ENCODE measurements around the gene WDR43. TPM values are rescaled to one million over a fixed set of nuclear protein-coding genes. Genes with fewer than 3 reads are reported as not detected.
A peak's percentile ranks its signal among the peaks of the same experiment; 100 is the strongest.

Gene WDR43
- total and polyA plus RNA-seq, 7 experiments from 2014 or later, result 44.4 to 75.0 (median 60.4) TPM

GRCh38 chr2:28951910-28952835 lies 57.7 kb downstream of the WDR43 start:
- intact Hi-C loops (cut with micrococcal nuclease), result loop anchor here in 1 of 2 donors (1.0 to 2.0 kb wide), 2 partner anchors 131 to 385 kb away; no protein-coding TSS in a partner anchor
- Histone ChIP-seq H3K27me3 (ENCODE audit: control insufficient read depth in 2 of 2, insufficient read depth in 2 of 2, low read length in 2 of 2) (no peaks in the 10 kb centered on the region), H3K27ac (ENCODE audit: low read depth, low read length) (no peak overlapping the region), H3K36me3 (ENCODE audit: control insufficient read depth in 2 of 3, insufficient read depth in 3 of 3, low read length in 3 of 3) (peaks cover 0 to 10% (median 0%) of the 10 kb centered on the region in 3 experiments), H3K4me1 (ENCODE audit: control insufficient read depth in 2 of 2, insufficient read depth in 2 of 2, low read length in 2 of 2) (no peaks in the 10 kb centered on the region), H3K9me3 (ENCODE audit: control insufficient read depth in 2 of 3, low read length in 3 of 3) (no peaks in the 10 kb centered on the region), H3K4me3 (ENCODE audit: low read length) (no peak overlapping the region)
- no peaks in the 10 kb centered on the region for H3K9me3 Mint-ChIP-seq
- peaks cover 0 to 12% (median 0%) of the 10 kb centered on the region in 7 donors for H3K4me1 Mint-ChIP-seq
- peaks cover 0 to 22% (median 19%) of the 10 kb centered on the region in 5 donors for H3K36me3 Mint-ChIP-seq
- CTCF ChIA-PET, result interaction anchor here (0.5 to 0.7 kb wide), 3 partner anchors 38 to 391 kb away, joined by 3 to 5 read pairs (median 4); no protein-coding TSS in a partner anchor
- peak overlapping the region in 3 of 9 donors; percentile 4 to 28 (median 22) for H3K27ac Mint-ChIP-seq
- H3K4me3 Mint-ChIP-seq, result no peak overlapping the region
- DNase-seq (no peak), ATAC-seq (peak; percentile 58)
- POLR2A ChIA-PET, result no interaction called here
- peaks cover 0 to 6% (median 0%) of the 10 kb centered on the region in 5 donors for H3K27me3 Mint-ChIP-seq

GRCh38 chr2:28952836-28953211 lies 58.4 kb downstream of the WDR43 start:
- DNase-seq (peak in 1 of 9 donors; percentile 12), ATAC-seq (peak; percentile 56)
- intact Hi-C loops (cut with micrococcal nuclease), result loop anchor here in 1 of 2 donors (1.0 to 2.0 kb wide), 2 partner anchors 132 to 386 kb away; no protein-coding TSS in a partner anchor
- Mint-ChIP-seq H3K4me1 (peaks cover 0 to 12% (median 0%) of the 10 kb centered on the region in 7 donors), H3K27me3 (peaks cover 0 to 6% (median 0%) of the 10 kb centered on the region in 5 donors), H3K4me3 (no peak overlapping the region), H3K9me3 (no peaks in the 10 kb centered on the region), H3K36me3 (peaks cover 0 to 21% (median 17%) of the 10 kb centered on the region in 5 donors), H3K27ac (peak overlapping the region in 3 of 9 donors; percentile 4 to 28 (median 22))
- POLR2A ChIA-PET, result no interaction called here
- CTCF ChIA-PET, result interaction anchor here (0.7 kb wide), 1 partner anchor 37 kb away, joined by 3 read pairs; no protein-coding TSS in a partner anchor
- H3K4me1 ChIP-seq (ENCODE audit: control insufficient read depth in 2 of 2, insufficient read depth in 2 of 2, low read length in 2 of 2), result no peaks in the 10 kb centered on the region
- H3K9me3 ChIP-seq (ENCODE audit: control insufficient read depth in 2 of 3, low read length in 3 of 3), result no peaks in the 10 kb centered on the region
- no peak overlapping the region for H3K27ac ChIP-seq (ENCODE audit: low read depth, low read length)
- H3K4me3 ChIP-seq (ENCODE audit: low read length), result no peak overlapping the region
- no peaks in the 10 kb centered on the region for H3K27me3 ChIP-seq (ENCODE audit: control insufficient read depth in 2 of 2, insufficient read depth in 2 of 2, low read length in 2 of 2)
- H3K36me3 ChIP-seq (ENCODE audit: control insufficient read depth in 2 of 3, insufficient read depth in 3 of 3, low read length in 3 of 3), result peaks cover 0 to 6% (median 0%) of the 10 kb centered on the region in 3 experiments

GRCh38 chr2:28955467-28955866 lies 61.0 kb downstream of the WDR43 start:
- H3K4me1 ChIP-seq (ENCODE audit: control insufficient read depth in 2 of 2, insufficient read depth in 2 of 2, low read length in 2 of 2), result no peaks in the 10 kb centered on the region
- ChIA-PET CTCF (interaction anchor here (0.6 to 2.2 kb wide), 4 partner anchors 55 to 433 kb away, joined by 3 to 5 read pairs (median 4); no protein-coding TSS in a partner anchor), POLR2A (interaction anchor here (0.6 kb wide), 1 partner anchor 9 kb away, joined by 4 read pairs; no protein-coding TSS in a partner anchor)
- ATAC-seq, result no peak
- H3K27me3 ChIP-seq (ENCODE audit: control insufficient read depth in 2 of 2, insufficient read depth in 2 of 2, low read length in 2 of 2), result no peaks in the 10 kb centered on the region
- no peak overlapping the region for H3K4me3 ChIP-seq (ENCODE audit: low read length)
- Mint-ChIP-seq H3K27me3 (peaks cover 0 to 8% (median 0%) of the 10 kb centered on the region in 5 donors), H3K27ac (peak overlapping the region in 1 of 9 donors; percentile 9), H3K4me3 (no peak overlapping the region), H3K4me1 (peaks cover 0 to 18% (median 4%) of the 10 kb centered on the region in 7 donors), H3K9me3 (no peaks in the 10 kb centered on the region), H3K36me3 (peaks cover 0 to under 1% (median 0%) of the 10 kb centered on the region in 5 donors)
- no peaks in the 10 kb centered on the region for H3K36me3 ChIP-seq (ENCODE audit: control insufficient read depth in 2 of 3, insufficient read depth in 3 of 3, low read length in 3 of 3)
- intact Hi-C loops (cut with micrococcal nuclease), result loop anchor here (5.0 kb wide), 2 partner anchors 887 to 967 kb away; partner anchors contain the start of gene ALK (in 1 of the 2)
- H3K27ac ChIP-seq (ENCODE audit: low read depth, low read length), result no peak overlapping the region
- no peaks in the 10 kb centered on the region for H3K9me3 ChIP-seq (ENCODE audit: control insufficient read depth in 2 of 3, low read length in 3 of 3)
- DNase-seq, result no peak

- Mint-ChIP-seq H3K27ac (peak overlapping the region in 1 of 9 donors; percentile 19), H3K36me3 (no peaks in the 10 kb centered on the region), H3K4me1 (peaks cover 0 to 18% (median 4%) of the 10 kb centered on the region in 7 donors), H3K27me3 (peaks cover 0 to 8% (median 0%) of the 10 kb centered on the region in 5 donors), H3K9me3 (no peaks in the 10 kb centered on the region), H3K4me3 (peak overlapping the region in 2 of 10 donors; percentile 34 to 72)
- H3K4me1 ChIP-seq (ENCODE audit: control insufficient read depth in 2 of 2, insufficient read depth in 2 of 2, low read length in 2 of 2), result no peaks in the 10 kb centered on the region
- H3K27ac ChIP-seq (ENCODE audit: low read depth, low read length), result no peak overlapping the region
- ATAC-seq (peak; percentile 66), DNase-seq (peak in 5 of 9 donors; percentile 13 to 62 (median 23))
- CTCF ChIA-PET, result interaction anchor here (0.6 to 2.2 kb wide), 6 partner anchors 54 to 434 kb away, joined by 3 to 5 read pairs (median 3); no protein-coding TSS in a partner anchor
- intact Hi-C loops (cut with micrococcal nuclease), result loop anchor here (2.0 to 5.0 kb wide), 3 partner anchors 136 to 966 kb away; partner anchors contain the start of gene ALK (in 1 of the 2)
- peak overlapping the region; percentile 40 for H3K4me3 ChIP-seq (ENCODE audit: low read length)
- H3K36me3 ChIP-seq (ENCODE audit: control insufficient read depth in 2 of 3, insufficient read depth in 3 of 3, low read length in 3 of 3), result no peaks in the 10 kb centered on the region
- H3K9me3 ChIP-seq (ENCODE audit: control insufficient read depth in 2 of 3, low read length in 3 of 3), result no peaks in the 10 kb centered on the region
- no peaks in the 10 kb centered on the region for H3K27me3 ChIP-seq (ENCODE audit: control insufficient read depth in 2 of 2, insufficient read depth in 2 of 2, low read length in 2 of 2)
- POLR2A ChIA-PET, result interaction anchor here (0.6 to 0.7 kb wide), 2 partner anchors 10 to 174 kb away, joined by 3 to 4 read pairs; no protein-coding TSS in a partner anchor
Measured at GRCh38 chr2:28956415-28956826, 62.0 kb downstream of the WDR43 start.

GRCh38 chr2:28956890-28957289 lies 62.4 kb downstream of the WDR43 start:
- H3K36me3 Mint-ChIP-seq, result no peaks in the 10 kb centered on the region
- CTCF ChIA-PET, result interaction anchor here (0.6 to 2.2 kb wide), 3 partner anchors 59 to 241 kb away, joined by 3 to 5 read pairs (median 3); no protein-coding TSS in a partner anchor
- H3K4me3 ChIP-seq (ENCODE audit: low read length), result peak overlapping the region; percentile 40
- H3K4me1 Mint-ChIP-seq, result peaks cover 0 to 18% (median 4%) of the 10 kb centered on the region in 7 donors
- H3K27me3 Mint-ChIP-seq, result peaks cover 0 to 8% (median 0%) of the 10 kb centered on the region in 5 donors
- H3K9me3 ChIP-seq (ENCODE audit: control insufficient read depth in 2 of 3, low read length in 3 of 3), result no peaks in the 10 kb centered on the region
- no peaks in the 10 kb centered on the region for H3K36me3 ChIP-seq (ENCODE audit: control insufficient read depth in 2 of 3, insufficient read depth in 3 of 3, low read length in 3 of 3)
- ATAC-seq (no peak), DNase-seq (peak in 1 of 9 donors; percentile 11)
- peak overlapping the region in 1 of 10 donors; percentile 72 for H3K4me3 Mint-ChIP-seq
- H3K9me3 Mint-ChIP-seq, result no peaks in the 10 kb centered on the region
- peak overlapping the region in 2 of 9 donors; percentile 19 to 59 for H3K27ac Mint-ChIP-seq
- H3K27me3 ChIP-seq (ENCODE audit: control insufficient read depth in 2 of 2, insufficient read depth in 2 of 2, low read length in 2 of 2), result no peaks in the 10 kb centered on the region
- POLR2A ChIA-PET, result no interaction called here
- no peaks in the 10 kb centered on the region for H3K4me1 ChIP-seq (ENCODE audit: control insufficient read depth in 2 of 2, insufficient read depth in 2 of 2, low read length in 2 of 2)
- intact Hi-C loops (cut with micrococcal nuclease), result loop anchor here (2.0 to 5.0 kb wide), 3 partner anchors 136 to 965 kb away; partner anchors contain the start of gene ALK (in 1 of the 2)
- H3K27ac ChIP-seq (ENCODE audit: low read depth, low read length), result no peak overlapping the region

- Mint-ChIP-seq H3K4me3 (no peak overlapping the region), H3K27ac (peak overlapping the region in 1 of 9 donors; percentile 12)
- no peak overlapping the region for H3K4me3 ChIP-seq (ENCODE audit: low read length)
Measured at GRCh38 chr2:28958689-28959088, 64.2 kb downstream of the WDR43 start.

More at GRCh38 chr2:28958689-28959088, 64.2 kb downstream of the WDR43 start:
- H3K4me1 Mint-ChIP-seq, result peaks cover 0 to 18% (median 4%) of the 10 kb centered on the region in 7 donors
- H3K36me3 Mint-ChIP-seq, result no peaks in the 10 kb centered on the region
- peaks cover 0 to 13% (median 0%) of the 10 kb centered on the region in 5 donors for H3K27me3 Mint-ChIP-seq
- no peaks in the 10 kb centered on the region for H3K9me3 Mint-ChIP-seq
- ATAC-seq (peak; percentile 80), DNase-seq (peak in 7 of 9 donors; percentile 32 to 63 (median 53))
- no peak overlapping the region for H3K27ac ChIP-seq (ENCODE audit: low read depth, low read length)
- ChIA-PET POLR2A (interaction anchor here (0.8 kb wide), 1 partner anchor 57 kb away, joined by 5 read pairs; no protein-coding TSS in a partner anchor), CTCF (interaction anchor here (0.7 to 1.4 kb wide), 7 partner anchors 8 to 350 kb away, joined by 3 to 12 read pairs (median 3); no protein-coding TSS in a partner anchor)
- no peaks in the 10 kb centered on the region for H3K36me3 ChIP-seq (ENCODE audit: control insufficient read depth in 2 of 3, insufficient read depth in 3 of 3, low read length in 3 of 3)
- intact Hi-C loops (cut with micrococcal nuclease), result loop anchor here (1.0 to 5.0 kb wide), 7 partner anchors 57 to 964 kb away; partner anchors contain the start of gene ALK (in 1 of the 2)
- H3K27me3 ChIP-seq (ENCODE audit: control insufficient read depth in 2 of 2, insufficient read depth in 2 of 2, low read length in 2 of 2), result no peaks in the 10 kb centered on the region
- no peaks in the 10 kb centered on the region for H3K9me3 ChIP-seq (ENCODE audit: control insufficient read depth in 2 of 3, low read length in 3 of 3)
- no peaks in the 10 kb centered on the region for H3K4me1 ChIP-seq (ENCODE audit: control insufficient read depth in 2 of 2, insufficient read depth in 2 of 2, low read length in 2 of 2)
